Erythroblast (primary cell): ENCODE measurements around the gene PLOD1.
"Not testable (repeated sequence)": the region's sequence is repeated elsewhere in the genome, so short reads cannot be mapped to it uniquely, and the experiment has no call there.

Experiments used
- DNase-seq, 2 experiments: peaks; one replicate each; lab custom pipeline; 2025; lab: John Stamatoyannopoulos, UW
- GATA1 ChIP-seq: IDR thresholded peaks from 2 replicates; pipeline ENCODE4 v1.6.1; 2011; ENCODE audit warnings: low read depth, mild to moderate bottlenecking, control low read depth, low read length, moderate library complexity
- POLR2A ChIP-seq: IDR thresholded peaks from 2 replicates; pipeline ENCODE4 v1.6.1; 2011; ENCODE audit warnings: mild to moderate bottlenecking, low read length

Gene PLOD1

GRCh38 chr1:11934302-11935056 is at the start of gene PLOD1:
PLOD1 (plus strand) TSS chr1:11934717; CDS start chr1:11934780, 63 bp downstream.
- peak; percentile 91 for DNase-seq
- no peak for TF ChIP-seq GATA1
- TF ChIP-seq POLR2A = peak; percentile 73

- no peak for TF ChIP-seq GATA1
- no peak for TF ChIP-seq POLR2A
- DNase-seq = no peak
These were observed 48.6 kb upstream of the PLOD1 start for GRCh38 chr1:11885916-11886315.

- no peak for TF ChIP-seq GATA1
- TF ChIP-seq POLR2A = no peak
- DNase-seq = no peak
These were observed 47.4 kb upstream of the PLOD1 start for GRCh38 chr1:11886986-11887665.

- TF ChIP-seq GATA1 = no peak
- TF ChIP-seq POLR2A = no peak
- no peak for DNase-seq
These were observed 46.9 kb upstream of the PLOD1 start for GRCh38 chr1:11887666-11888007.

GRCh38 chr1:11888206-11888876 is 46.2 kb upstream of the PLOD1 start:
- no peak for TF ChIP-seq GATA1
- TF ChIP-seq POLR2A = no peak
- no peak for DNase-seq

GRCh38 chr1:11888877-11889208 is 45.7 kb upstream of the PLOD1 start:
- DNase-seq = no peak
- TF ChIP-seq GATA1 = no peak
- no peak for TF ChIP-seq POLR2A

GRCh38 chr1:11891433-11892186 is 42.9 kb upstream of the PLOD1 start:
- DNase-seq = no peak
- TF ChIP-seq POLR2A (no peak), GATA1 (no peak)

- peak; percentile 65 to 84 for DNase-seq
- no peak for TF ChIP-seq GATA1
- TF ChIP-seq POLR2A = no peak
These were observed 40.6 kb upstream of the PLOD1 start for GRCh38 chr1:11893907-11894251.

GRCh38 chr1:11894501-11894900 is 40.0 kb upstream of the PLOD1 start:
- DNase-seq = not testable (repeated sequence)

- DNase-seq = no peak
These were observed 36.3 kb upstream of the PLOD1 start for GRCh38 chr1:11898086-11898785.

GRCh38 chr1:11898831-11899467 is 35.6 kb upstream of the PLOD1 start:
- TF ChIP-seq GATA1 = no peak
- TF ChIP-seq POLR2A = no peak
- peak in 1 of 2 experiments; percentile 18 for DNase-seq

More at GRCh38 chr1:11898086-11898785, 36.3 kb upstream of the PLOD1 start:
- TF ChIP-seq GATA1 (no peak), POLR2A (no peak)

- not testable (repeated sequence) for DNase-seq
These were observed 33.1 kb upstream of the PLOD1 start for GRCh38 chr1:11901446-11901845.

- DNase-seq = no peak
- TF ChIP-seq GATA1 = no peak
- no peak for TF ChIP-seq POLR2A
These were observed 31.3 kb upstream of the PLOD1 start for GRCh38 chr1:11903210-11903609.

- DNase-seq = not testable (repeated sequence)
These were observed 30.4 kb upstream of the PLOD1 start for GRCh38 chr1:11904156-11904555.
